Stimulated activated CD4-positive, alpha-beta T cell treated with anti-CD3 and anti-CD28 coated beads, Interleukin-12 subunit alpha, Interleukin-12 subunit beta, amount 100 ng/mL, for 4 hours (primary cell): ENCODE results near the gene HBZ.
A peak's percentile ranks its signal among the peaks of the same experiment; 100 is the strongest.
"Not testable (repeated sequence)": the region's sequence is repeated elsewhere in the genome, so short reads cannot be mapped to it uniquely, and the experiment has no call there.

Experiments
- DNase-seq: peaks from one replicate; pipeline ENCODE4 v3.0.0-alpha.2; 2020

HBZ gene

DNA sequence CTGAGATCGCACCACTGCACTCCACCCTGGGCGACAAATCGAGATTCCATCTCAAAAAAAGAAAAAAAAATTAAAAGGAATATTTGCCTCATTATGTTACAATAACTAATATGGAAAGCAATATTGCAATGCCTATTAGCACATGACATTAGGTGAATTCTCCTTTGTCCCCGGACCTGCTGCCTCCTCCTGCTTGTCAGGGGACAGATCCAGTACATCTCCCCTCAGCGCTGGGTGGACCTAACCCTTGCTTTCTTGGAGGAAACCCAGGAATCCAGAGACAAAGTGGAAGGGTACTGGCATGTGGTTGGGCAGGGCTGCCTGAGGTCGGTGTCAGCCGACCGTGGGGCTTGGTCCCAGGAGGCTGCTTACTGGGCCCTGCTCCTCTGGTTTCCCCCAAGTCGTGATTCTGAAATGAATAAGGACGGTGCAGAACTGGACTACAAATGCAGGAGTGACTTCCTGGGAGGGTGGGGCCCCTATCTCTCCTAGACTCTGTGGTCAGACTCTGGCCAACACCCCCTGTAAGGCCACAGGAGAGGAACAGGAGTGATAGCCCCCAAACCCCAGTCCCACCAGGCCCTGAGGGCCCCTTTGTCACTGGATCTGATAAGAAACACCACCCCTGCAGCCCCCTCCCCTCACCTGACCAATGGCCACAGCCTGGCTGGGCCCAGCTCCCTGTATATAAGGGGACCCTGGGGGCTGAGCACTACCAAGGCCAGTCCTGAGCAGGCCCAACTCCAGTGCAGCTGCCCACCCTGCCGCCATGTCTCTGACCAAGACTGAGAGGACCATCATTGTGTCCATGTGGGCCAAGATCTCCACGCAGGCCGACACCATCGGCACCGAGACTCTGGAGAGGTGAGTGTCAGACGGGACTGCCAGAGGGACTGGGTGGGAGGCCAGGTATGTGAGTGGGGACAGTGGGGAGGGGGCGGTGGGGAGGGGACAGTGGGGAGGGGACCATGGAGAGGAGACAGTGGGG lies at the start of gene HBZ:
Gene HBZ, plus strand, starts transcription at position 504 of the 988 bp plus-strand sequence. Its CDS starts 266 bp downstream, at position 770.
- DNase-seq = no peak

- DNase-seq = no peak
Measured at GRCh38 chr16:104355-104754, 48.1 kb upstream of the HBZ start.

- no peak for DNase-seq
Measured at GRCh38 chr16:104928-105327, 47.5 kb upstream of the HBZ start.

GRCh38 chr16:105521-105920 lies 46.9 kb upstream of the HBZ start:
- DNase-seq = no peak

DNA sequence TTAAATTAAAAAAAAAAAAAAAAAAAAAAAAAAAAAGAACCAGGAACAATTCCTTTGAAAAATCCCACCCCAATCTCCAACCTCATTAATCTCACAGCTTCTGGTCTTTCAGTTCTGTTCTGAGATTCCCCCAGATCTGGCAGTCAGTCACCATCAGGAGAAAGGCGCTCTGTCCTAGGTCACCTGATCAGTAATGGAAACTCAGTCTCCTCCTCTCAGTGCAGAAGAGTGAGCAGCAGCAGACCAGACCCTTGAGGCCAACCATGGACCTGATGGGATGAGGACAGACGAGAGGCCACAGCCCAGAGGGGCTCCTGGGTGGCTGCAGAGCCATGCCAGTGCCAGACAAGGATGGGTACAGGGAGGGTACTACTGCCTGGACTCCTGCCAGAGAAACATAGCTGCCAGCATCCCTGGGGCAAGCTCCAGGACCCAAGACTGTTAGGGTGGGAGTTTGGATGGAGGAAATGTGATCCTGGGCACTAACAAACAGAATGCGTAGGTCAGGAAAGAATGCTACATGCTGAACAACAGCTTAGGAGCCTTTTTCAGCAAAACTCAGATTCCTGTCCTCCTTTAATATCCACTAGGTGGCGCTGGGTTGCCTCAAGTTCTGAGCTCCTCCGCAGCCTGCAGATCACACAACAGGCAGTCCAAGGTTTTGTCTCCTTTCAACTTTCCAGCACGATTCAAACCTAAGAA lies 45.7 kb upstream of the HBZ start:
- DNase-seq = peak; percentile 32

DNA sequence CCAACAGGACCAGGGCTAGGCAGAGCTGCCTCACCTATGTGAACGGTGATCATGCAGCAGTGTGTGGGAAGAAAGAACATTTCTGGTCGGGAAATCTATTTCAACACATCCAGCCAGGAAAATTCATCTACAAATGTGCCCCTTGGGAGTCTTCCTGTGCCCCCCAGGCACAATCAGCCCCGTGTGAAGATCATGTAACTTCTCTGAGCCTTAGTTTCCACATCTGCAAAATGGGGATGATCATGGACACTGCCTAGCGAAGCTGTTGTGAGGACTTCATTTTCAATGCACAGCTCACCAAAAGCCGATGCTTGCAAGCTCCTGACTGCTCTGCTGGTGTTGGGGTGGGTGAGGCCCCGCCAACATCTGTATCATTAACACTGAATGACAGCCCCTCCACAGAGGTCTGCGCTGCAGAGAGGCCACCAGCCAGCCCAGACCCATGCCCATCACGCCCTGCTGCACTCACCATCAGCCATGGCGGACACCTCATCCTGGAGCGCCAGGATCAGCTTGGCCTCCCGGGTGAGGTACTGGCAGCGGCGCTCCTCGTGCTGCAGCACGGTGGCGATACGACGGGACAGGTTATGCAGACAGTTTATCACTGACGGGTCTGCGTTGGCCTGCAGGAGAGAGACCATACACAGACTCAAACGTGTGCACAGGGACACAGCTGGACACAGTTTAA lies 40.1 kb upstream of the HBZ start:
- no peak for DNase-seq

DNA sequence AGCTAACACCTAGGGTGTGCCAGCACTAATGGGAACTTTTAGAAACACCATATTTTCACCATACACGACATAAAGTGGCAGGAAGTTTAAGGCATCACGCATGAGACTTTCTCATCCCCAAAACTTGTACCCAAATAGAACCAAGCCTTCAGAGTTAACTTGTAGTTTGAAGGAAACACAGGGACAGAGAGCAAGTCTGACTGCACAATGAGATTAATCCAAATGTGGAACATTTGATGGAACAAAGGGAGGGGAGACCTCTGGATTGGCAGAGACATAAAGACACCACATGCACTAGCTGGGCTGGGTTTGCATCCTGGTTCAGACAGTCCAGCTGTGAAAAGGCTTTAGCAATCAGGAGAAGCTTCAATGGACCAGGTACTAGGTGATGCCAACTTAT lies 38.1 kb upstream of the HBZ start:
- DNase-seq = no peak

- no peak for DNase-seq
Measured at GRCh38 chr16:116015-116414, 36.4 kb upstream of the HBZ start.

- peak; percentile 60 for DNase-seq
Measured at GRCh38 chr16:117379-118365, 34.8 kb upstream of the HBZ start.

- no peak for DNase-seq
Measured at GRCh38 chr16:118857-119256, 33.6 kb upstream of the HBZ start.

DNA sequence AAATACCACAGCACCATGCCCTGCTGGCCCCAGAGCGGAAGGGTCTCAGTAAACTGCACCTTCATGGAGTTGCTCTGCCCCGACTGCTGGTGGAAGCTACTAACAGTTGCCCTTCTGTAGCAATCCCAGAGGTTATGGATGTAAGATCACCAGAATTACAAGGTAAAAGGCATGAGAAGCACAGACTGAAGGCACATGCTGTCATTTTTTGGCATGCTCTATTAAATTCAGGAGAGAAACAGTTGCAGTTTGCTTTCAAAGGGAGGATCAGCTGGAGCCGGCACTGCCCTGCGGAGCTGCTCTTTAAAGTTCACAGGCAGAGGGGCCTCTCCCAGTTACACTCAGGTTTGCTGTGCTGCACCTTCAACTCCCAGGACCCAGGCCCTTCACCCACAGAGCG lies 33.1 kb upstream of the HBZ start:
- no peak for DNase-seq

DNA sequence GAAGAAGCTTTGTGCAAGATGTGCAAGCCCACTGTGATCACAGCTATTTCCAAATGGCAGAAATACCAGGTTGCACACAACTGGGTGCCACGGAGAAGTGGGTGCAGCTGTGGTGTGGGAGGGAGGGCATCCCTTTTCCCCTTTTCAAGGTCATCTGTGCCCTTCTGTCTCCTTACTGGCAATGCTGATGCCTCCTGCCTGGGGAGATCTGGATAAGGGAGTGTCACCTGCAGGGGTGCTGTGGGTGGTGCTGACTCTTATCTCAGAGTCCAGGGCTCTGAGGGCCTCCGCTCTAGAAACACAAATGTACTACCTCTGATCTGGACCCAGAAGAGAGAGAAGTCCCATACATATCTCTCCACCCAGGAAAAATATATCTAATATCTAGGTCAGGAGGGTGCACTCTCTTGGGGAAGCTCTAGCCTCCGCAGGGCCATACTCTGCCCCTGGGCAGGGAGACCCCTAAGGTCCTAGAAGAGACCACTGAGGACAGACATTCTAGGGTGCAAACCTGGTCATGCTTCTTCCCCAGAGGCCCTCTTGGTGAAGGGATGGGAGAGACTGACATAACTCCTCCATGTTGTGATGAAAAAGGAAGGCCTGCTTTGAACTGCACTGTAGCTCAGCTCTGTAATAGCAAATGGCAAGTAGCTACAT lies 32.5 kb upstream of the HBZ start:
- DNase-seq = no peak

GRCh38 chr16:120756-121155 lies 31.7 kb upstream of the HBZ start:
- DNase-seq = no peak

- DNase-seq = no peak
Measured at GRCh38 chr16:122361-122760, 30.1 kb upstream of the HBZ start.

GRCh38 chr16:123558-124350 lies 28.7 kb upstream of the HBZ start:
- not testable (repeated sequence) for DNase-seq

GRCh38 chr16:125011-125410 lies 27.4 kb upstream of the HBZ start:
- DNase-seq = no peak

GRCh38 chr16:129075-129474 lies 23.4 kb upstream of the HBZ start:
- DNase-seq = no peak

DNA sequence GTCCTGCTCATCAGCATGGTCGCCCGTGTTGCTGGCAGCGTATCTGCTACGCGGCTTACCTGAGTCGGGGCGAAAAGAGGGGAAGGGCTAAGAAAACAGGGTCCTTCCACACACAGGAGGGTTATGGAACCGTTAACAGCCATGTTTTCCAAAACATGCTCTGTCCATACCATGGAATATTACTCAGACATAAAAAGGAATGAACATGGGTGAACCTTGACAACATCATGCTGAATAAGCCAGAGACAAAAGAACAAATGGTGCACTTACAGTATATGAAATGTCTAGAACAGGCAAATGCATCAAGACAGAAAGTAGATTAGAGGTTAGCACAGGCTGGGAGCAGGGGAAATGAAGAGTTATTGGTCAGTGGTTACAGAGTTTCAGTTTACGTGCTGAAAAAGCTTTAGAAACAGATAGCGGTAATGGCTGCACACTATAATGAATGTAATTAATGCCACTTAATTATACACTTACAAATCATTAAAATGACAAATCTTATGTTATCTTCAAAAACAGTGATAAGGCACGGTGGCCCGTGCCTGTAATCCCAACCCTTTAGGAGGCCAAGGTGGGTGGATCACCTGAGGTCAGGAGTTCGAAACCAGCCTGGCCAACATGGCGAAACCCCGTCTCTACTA lies 21.8 kb upstream of the HBZ start:
- DNase-seq = no peak

DNA sequence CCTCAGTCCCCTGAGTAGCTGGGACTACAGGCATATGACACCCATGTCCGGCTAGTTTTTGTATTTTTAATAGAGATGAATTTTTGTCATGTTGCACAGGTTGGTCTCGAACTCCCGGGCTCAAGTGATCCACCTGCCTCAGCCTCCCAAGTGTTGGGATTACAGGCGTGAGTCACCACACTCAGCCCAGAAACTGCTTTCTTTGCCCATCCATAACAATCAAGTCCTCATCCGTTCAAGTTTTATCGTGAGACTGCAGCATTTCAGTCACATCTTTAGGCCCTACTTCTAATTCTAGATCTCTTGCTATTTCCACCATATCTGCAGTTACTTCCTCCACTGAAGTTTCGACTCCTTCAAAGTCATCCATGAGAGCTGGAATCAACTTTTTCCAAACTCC lies 20.3 kb upstream of the HBZ start:
- no peak for DNase-seq

GRCh38 chr16:133716-134115 lies 18.7 kb upstream of the HBZ start:
- DNase-seq = no peak
